NCI-H1417 (cell line): Measurements from ENCODE around the gene LLGL1.

Source experiments
- DNase-seq, 3 experiments: peaks; one replicate each; lab custom pipeline; 2025; lab: John Stamatoyannopoulos, UW

Gene LLGL1

GRCh38 chr17:18229771-18230170 lies 4.3 kb downstream of the LLGL1 start:
- no peak for DNase-seq

- peak in 1 of 3 experiments; percentile 30 for DNase-seq
These were observed 5.1 kb downstream of the LLGL1 start for GRCh38 chr17:18230288-18231141.

- DNase-seq, result peak in 1 of 3 experiments; percentile 42
These were observed 5.7 kb downstream of the LLGL1 start for GRCh38 chr17:18231164-18231563.

GRCh38 chr17:18233803-18234518 lies 8.5 kb downstream of the LLGL1 start:
- DNase-seq, result no peak

- DNase-seq, result no peak
These were observed 9.5 kb downstream of the LLGL1 start for GRCh38 chr17:18234853-18235380.

- no peak for DNase-seq
These were observed 10.4 kb downstream of the LLGL1 start for GRCh38 chr17:18235743-18236256.

- DNase-seq, result no peak
These were observed 11.1 kb downstream of the LLGL1 start for GRCh38 chr17:18236494-18236893.

GRCh38 chr17:18237461-18237860 lies 12.0 kb downstream of the LLGL1 start:
- DNase-seq, result no peak

- DNase-seq, result no peak
These were observed 12.9 kb downstream of the LLGL1 start for GRCh38 chr17:18238299-18238698.

GRCh38 chr17:18240449-18240848 lies 15.0 kb downstream of the LLGL1 start:
- DNase-seq, result no peak

- no peak for DNase-seq
These were observed 15.9 kb downstream of the LLGL1 start for GRCh38 chr17:18241229-18241871.

- DNase-seq, result peak in 1 of 3 experiments; percentile 1
These were observed 19.8 kb downstream of the LLGL1 start for GRCh38 chr17:18245038-18245776.

- no peak for DNase-seq
These were observed 20.8 kb downstream of the LLGL1 start for GRCh38 chr17:18246109-18246725.

GRCh38 chr17:18246880-18247612 lies 21.6 kb downstream of the LLGL1 start:
- peak; percentile 75 to 89 (median 81) for DNase-seq

GRCh38 chr17:18247613-18248001 lies 22.2 kb downstream of the LLGL1 start:
- no peak for DNase-seq

- peak; percentile 42 to 78 (median 46) for DNase-seq
These were observed 22.9 kb downstream of the LLGL1 start for GRCh38 chr17:18248300-18248731.

GRCh38 chr17:18248811-18249210 lies 23.4 kb downstream of the LLGL1 start:
- no peak for DNase-seq

- peak; percentile 12 to 53 (median 29) for DNase-seq
These were observed 24.8 kb downstream of the LLGL1 start for GRCh38 chr17:18250259-18250658.

- no peak for DNase-seq
These were observed 25.3 kb downstream of the LLGL1 start for GRCh38 chr17:18250708-18251107.

- no peak for DNase-seq
These were observed 25.8 kb downstream of the LLGL1 start for GRCh38 chr17:18251204-18251603.
